GM19240 (cell line): ENCODE data around the gene CD63.

Source experiments
- DNase-seq: peaks from one replicate; pipeline ENCODE4 v3.0.0; 2011; ENCODE audit warnings: low spot score; ENCODE audit not compliant: insufficient read length

Gene CD63

DNA sequence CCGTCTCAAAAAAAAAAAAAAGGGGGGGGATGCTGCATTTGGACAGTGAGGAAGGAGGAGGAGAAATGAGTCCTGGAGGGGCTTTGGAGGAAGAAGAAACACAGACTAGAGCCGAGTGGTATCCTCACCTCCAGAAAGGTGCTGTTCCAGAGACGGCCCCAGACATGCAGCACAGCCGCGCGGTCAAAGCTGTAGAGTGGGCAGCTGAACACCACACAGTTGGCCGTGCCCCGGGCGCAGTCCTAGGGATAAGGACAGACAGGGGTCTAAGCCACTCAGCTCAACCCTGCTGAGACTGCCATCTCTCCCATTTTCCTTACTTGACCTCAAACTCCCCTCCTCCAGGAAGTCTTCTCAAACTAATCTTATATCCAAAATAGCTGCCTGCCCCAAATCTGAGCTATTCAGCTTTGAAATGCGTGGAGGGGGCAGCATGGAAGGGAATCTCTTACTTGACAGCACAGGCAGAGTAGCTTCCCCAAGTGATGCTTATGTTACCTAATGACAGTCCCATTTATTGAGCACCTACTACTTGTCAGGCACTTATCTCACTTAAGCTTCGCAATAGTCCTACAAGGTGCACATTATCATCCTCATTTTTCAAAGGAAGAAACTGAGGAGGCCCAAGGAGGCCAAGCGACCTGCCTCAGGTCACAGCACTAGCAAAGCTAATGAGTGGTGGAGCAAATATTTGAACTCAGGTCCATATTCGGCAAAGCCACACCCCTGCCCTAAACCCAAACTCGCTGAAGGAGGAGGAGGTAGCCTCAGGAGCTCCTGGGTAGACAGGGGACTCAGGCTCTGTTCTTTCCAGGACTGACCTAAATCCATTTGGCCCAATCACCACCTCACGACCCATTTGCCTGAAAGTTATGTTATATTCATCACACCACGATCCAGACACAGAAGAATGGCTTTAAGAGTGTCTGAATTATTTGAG lies 39.8 kb downstream of the CD63 start:
- no peak for DNase-seq

DNA sequence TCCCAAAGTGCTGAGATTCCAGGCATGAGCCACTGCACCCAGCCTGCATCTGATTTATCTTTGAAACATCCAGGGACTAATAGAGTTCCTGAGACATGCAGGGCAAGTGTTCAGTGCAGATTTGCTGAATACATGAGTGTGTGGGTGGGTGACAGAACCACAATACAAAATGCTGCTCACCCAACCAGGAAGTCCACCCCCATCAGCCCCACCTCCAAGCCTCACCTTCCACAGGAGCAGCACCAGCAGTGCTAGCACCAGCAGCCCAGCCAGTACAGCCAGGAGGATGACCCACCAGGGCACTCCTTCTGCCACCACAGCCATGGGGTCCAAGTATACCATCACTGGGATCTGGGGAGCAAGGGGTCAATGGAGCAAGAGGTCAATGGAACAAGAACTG lies 41.1 kb downstream of the CD63 start:
- DNase-seq = no peak

DNA sequence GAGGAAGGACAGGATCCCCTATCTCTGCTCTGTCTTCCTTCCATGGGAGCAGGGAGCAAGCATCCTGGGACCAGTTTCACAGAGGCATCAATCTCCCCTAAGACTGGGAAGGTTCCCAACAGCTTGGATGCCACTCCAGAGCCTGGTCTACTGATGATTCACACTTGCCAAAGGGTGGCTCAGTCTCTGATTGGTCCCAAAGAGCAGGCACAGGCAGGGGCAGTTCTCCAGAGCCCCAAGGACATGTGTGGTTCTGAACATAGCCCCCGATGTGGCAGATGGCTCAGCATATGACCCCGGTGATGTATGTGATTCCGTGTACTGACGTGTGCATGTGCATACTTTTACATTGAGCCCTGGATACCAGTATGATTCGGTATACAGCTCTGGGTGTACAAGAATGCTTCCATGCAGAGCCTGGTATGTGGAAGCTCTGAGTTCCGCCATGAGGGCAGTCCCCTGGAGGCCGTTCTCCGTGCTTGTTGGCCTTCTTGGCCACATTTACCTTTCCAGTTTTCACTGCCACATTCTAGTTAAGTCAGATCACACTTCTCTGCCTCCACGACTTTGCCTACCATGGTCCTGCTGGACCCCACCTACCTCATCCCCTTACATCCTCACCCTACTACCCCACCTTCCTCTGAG lies 42.3 kb downstream of the CD63 start:
- DNase-seq = no peak

DNA sequence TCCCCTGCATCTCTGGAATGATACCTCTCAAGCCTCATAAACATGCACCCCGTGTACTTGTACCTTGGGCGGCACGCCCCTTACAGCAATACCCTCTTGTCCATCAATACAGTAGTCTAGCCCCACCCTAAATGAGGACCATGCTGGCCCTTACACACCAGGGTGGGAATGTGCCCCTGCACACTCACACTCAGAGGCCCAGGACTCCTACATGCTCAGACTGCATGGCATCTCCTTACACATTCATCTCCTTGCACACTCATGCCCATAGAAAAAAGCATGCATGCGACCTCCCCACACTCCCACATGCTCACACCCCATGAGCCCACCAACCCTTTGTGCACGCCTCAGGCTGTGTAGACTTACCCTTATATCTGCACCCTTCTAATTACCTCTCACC lies 43.1 kb downstream of the CD63 start:
- no peak for DNase-seq

DNA sequence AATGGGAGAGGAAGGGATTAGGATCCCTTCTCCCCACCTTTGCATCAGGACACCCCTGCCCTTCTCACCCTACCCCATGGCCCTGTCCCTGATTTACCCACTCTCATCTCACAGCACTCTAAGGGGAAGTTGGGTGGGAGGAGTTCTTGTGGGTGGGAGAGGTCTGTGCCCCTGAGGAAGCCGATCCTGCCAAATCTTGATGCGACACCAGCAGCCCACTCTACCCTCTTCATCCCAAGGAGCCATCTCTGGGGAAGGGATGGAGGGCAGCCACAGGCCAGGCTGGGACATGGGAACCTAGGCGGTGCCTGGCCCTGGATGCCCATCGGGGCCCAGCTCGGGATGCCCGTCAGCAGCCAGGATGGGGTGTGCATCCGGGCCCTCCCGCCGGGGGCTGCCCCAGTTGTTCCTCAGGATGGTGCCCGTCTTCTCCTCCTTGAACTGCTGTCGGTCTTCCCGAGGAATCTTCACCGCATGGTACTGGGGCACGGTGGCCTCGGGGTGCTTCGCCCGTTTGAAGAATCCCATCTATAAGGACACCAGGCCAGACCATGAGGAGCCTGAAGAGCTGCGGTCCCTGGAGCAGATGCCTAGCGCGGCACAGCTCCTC lies 43.9 kb downstream of the CD63 start:
- no peak for DNase-seq

DNA sequence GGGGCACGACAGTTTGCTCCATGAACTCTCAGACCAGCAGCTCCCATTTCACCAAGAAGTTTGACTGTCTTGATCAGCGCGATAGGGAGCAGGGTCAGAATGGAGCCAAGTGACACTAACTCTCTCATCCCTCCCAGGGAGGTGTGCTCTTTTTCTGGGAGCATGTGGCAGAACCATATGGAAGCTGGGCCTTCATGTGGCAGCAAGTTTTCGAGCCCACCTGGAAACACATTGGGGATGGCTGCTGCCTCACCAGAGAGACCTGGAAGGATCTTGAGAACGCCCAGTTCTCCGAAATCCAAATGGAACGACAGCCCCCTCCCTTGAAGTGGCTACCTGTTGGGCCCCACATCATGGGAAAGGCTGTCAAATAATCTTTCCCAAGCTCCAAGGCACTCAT lies 45.1 kb downstream of the CD63 start:
- no peak for DNase-seq

DNA sequence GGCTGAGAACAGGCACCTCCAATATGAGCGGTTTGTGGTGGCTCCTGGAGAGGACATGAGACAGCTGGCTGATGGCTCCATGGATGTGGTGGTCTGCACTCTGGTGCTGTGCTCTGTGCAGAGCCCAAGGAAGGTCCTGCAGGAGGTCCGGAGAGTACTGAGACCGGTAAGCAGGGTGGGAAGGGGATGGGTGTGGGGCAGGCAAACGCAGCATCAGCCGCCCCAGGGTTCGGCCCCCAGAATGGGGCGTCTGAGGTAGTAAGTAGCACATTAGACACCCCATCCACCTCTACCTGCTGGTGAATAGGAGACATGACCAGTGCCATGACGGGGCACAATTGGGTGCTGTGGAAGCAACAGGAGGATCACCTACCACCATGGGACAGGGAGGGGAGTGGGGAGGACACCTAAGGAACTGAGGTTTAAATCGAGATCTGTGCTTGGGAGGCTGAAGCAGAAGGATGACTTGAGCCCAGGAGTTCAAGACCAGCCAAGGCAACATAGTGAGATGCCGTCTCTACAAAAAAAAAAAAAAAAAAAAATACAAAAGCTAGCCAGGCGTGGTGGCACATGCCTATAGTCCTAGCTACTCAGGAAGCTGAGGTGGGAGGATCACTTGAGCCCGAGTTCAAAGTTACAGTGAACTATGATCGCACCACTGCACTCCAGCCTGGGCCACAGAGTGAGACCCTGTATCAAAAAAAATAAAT lies 46.6 kb downstream of the CD63 start:
- no peak for DNase-seq

DNA sequence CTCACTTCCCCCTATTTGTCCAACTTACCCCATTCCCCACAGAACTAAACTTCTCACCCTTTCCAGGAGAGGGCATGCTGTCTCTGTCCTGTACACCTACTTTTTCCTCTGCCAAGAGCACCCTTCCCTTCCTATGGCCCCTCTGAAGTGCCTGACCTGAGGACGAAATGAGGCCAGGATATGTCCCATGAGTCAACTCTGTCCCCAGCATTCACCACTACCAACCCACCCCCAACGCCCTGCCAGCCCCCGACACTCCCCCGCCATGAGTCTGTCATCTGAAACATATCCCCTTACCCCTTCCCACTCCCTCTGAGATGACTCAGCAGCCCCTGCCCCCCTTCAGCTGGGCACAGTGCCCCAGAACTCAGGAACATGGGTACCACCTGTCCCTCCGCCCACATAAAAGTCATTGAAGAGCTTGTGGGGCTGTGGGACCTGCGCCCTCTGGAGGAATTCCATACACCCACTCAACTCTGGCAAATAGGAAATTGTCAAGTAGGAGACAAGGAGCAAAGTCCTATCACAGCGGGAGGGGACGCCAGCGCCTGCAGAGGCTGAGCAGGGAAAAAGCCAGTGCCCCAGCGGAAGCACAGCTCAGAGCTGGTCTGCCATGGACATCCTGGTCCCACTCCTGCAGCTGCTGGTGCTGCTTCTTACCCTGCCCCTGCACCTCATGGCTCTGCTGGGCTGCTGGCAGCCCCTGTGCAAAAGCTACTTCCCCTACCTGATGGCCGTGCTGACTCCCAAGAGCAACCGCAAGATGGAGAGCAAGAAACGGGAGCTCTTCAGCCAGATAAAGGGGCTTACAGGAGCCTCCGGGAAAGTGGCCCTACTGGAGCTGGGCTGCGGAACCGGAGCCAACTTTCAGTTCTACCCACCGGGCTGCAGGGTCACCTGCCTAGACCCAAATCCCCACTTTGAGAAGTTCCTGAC lies 47.4 kb downstream of the CD63 start:
- DNase-seq = no peak

DNA sequence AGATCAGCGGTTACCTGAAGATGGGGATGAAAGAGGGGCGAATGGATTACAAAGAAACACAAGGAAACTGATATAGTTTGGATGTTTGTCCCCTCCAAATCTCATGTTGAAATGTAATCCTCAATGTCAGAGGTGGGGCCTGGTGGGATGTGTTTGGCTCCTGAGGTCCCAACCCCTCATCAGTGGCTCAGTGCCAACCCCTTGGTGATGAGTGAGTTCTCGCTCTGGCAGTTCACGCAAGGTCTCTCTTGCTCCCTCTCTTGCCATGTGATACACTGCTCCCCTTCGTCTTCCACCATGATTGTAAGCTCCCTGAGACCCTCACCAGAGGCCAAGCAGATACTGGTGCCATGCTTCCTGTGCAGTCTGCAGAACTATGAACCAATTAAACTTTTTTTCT lies 49.1 kb downstream of the CD63 start:
- DNase-seq = no peak

DNA sequence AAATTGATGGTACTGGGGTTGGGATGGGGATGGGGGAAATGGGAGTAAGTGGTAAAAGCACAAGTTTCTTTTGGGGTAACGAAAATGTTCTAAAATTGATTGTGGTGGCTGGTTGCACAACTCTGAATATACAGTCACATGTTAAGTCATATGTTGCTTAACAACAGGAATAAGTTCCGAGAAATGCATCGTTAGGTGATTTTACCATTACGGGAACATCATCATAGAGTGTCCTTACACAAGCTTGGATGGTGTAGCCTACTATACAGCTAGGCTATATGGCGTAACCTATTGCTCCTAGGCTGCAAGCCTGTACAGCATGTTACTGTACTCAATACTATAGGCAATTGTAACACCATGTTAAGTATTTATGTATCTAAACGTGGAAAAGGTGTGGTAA lies 52.1 kb downstream of the CD63 start:
- DNase-seq = no peak

DNA sequence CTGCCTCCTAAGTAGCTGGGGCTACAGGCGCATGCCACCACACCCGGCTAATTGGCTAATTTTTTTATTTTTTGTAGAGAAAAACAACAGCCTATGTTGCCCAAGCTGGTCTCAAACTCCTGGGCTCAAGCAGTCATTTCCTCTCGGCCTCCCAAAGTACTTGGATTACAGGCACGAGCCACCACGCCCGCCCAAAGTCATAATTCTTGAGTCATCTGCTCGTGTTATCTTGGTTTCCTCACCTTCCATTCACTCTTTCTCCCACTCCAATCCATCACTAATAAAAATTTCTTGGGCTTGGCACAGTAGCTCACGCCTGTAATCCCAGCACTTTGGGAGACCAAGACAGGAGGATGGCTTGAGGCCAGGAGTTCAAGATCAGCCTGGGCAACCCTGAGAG lies 53.1 kb downstream of the CD63 start:
- DNase-seq = no peak
